Measurements from ENCODE around the gene TSACC. TPM values are rescaled to one million over a fixed set of nuclear protein-coding genes. Genes with fewer than 3 reads are reported as not detected.
A peak's percentile ranks its signal among the peaks of the same experiment; 100 is the strongest.

Gene TSACC
- total RNA-seq (not detected), polyA plus RNA-seq (under 1 TPM; 0.29 to 0.45 TPM)
- long read RNA-seq, donor 1: 0 reads
- long read RNA-seq, donor 2: 0 reads
- long read RNA-seq, donor 3, partial matches to known transcripts: 86 of 128 reads
- long read RNA-seq, donor 3, other reads (novel, unspliced or antisense): 42 of 128 reads
- long read RNA-seq, donor 4: 0 reads
- long read RNA-seq, donor 5: 0 reads

DNA sequence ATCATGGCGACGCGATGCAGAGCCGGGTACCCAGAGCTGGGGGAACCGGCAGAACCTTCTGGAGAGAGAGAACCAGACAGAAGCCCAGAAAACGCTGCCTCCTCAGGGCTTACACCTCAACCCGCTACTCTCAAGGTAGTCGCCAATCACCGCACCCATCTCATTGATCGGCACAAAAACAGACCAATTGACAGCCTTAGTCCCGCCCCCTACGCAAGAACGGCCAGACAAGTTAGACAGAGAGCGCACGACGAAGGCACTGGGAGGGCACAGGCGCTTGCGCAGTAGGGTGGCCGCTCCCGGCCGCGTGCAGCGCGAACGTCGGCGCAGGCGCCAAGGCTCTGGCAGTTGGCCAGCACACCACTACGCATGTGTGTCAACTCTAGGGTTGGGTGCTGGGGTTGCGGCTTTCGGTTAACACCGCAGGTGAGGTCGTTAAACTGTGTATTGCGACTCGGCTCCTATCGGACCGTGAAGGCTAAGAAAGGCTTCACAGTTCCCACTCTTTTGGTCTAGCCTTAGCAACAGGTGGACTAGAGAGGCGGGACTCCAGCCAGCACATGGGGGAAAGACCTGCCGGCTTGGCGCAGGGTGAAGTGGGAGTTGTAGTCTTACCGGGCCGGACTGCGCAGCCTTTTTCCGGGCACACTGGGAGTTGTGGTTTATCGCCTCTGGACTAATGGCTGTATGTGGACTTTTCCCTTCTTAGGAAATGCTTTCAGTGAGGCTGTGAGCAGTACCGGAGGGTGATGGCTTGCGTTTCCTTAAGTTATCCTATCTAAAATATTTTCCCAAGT is at the start of gene TSACC, which contains the start of gene CCT3:
TSACC (plus strand) TSS at position 347 of the 797 bp plus-strand sequence. CDS start 1,232 bp downstream, outside the sequence.
CCT3 (minus strand) TSS at position 113 of the 797 bp plus-strand sequence; CDS start at position 5, 108 bp downstream.
- TF ChIP-seq, protein P1, sequence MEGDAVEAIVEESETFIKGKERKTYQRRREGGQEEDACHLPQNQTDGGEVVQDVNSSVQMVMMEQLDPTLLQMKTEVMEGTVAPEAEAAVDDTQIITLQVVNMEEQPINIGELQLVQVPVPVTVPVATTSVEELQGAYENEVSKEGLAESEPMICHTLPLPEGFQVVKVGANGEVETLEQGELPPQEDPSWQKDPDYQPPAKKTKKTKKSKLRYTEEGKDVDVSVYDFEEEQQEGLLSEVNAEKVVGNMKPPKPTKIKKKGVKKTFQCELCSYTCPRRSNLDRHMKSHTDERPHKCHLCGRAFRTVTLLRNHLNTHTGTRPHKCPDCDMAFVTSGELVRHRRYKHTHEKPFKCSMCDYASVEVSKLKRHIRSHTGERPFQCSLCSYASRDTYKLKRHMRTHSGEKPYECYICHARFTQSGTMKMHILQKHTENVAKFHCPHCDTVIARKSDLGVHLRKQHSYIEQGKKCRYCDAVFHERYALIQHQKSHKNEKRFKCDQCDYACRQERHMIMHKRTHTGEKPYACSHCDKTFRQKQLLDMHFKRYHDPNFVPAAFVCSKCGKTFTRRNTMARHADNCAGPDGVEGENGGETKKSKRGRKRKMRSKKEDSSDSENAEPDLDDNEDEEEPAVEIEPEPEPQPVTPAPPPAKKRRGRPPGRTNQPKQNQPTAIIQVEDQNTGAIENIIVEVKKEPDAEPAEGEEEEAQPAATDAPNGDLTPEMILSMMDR (IDR thresholded peaks at IDR 0.05; ENCODE audit: control extremely low read depth, extremely low read depth): no peak
- WGBS, 2 donors: 0 to 1% methylated on average over 47 of the region's 47 CpGs
- ATAC-seq (ENCODE audit: insufficient read depth, low FRiP score): peak; percentile 98

DNA sequence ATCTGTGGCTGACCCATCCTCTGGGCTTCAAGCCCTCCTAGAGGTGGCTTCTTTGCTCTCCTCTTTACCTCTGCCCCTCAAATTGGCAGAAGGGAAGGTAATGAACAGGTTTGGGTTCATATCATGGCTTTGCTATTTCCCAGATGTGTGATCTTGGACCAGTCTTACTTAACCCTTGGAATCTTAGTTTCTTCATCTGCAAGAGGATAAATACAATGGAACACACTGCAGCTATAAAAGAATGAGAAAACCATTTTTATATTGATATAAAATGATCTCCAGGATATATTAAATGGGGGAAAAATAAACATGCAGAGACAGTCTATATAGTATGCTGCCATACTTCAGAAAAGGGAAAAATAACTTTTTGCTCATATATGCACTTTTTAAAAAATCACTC is 48.5 kb upstream of the TSACC start:
- no peak overlapping the region for H3K9ac ChIP-seq (ENCODE audit: insufficient read depth in 1 of 2, low read length in 2 of 2)
- no peak for DNase-seq
- no peaks in the 10 kb centered on the region for H3K9me3 ChIP-seq (ENCODE audit: control insufficient read depth in 4 of 4, insufficient read depth in 3 of 4, low read length in 3 of 4)
- no peak for ATAC-seq (ENCODE audit: insufficient read depth, low FRiP score)
- peaks cover 0 to 10% (median 0%) of the 10 kb centered on the region in 5 donors for H3K4me1 ChIP-seq (ENCODE audit: control insufficient read depth in 5 of 5, insufficient read depth in 5 of 5, low read length in 5 of 5)
- TF ChIP-seq, protein P1 (IDR thresholded peaks at IDR 0.05; ENCODE audit: control extremely low read depth, extremely low read depth): no peak
- H3K36me3 ChIP-seq (ENCODE audit: control insufficient read depth in 4 of 4, insufficient read depth in 4 of 4, low read length in 4 of 4): peaks cover 0 to 21% (median 6%) of the 10 kb centered on the region in 4 donors
- no peak overlapping the region for H3K27ac ChIP-seq (ENCODE audit: low read depth in 1 of 2, low read length in 1 of 2)
- H3K27me3 ChIP-seq (ENCODE audit: control insufficient read depth in 3 of 3, insufficient read depth in 3 of 3, low read length in 2 of 3): no peaks in the 10 kb centered on the region
- no peak overlapping the region for H3K4me3 ChIP-seq

More for the DNA sequence above, at the start of gene TSACC, which contains the start of gene CCT3:
- Histone ChIP-seq H3K9me3 (ENCODE audit: control insufficient read depth in 4 of 4, insufficient read depth in 3 of 4, low read length in 3 of 4) (no peaks in the 10 kb centered on the region), H3K36me3 (ENCODE audit: control insufficient read depth in 4 of 4, insufficient read depth in 4 of 4, low read length in 4 of 4) (peaks cover 0 to 14% (median 11%) of the 10 kb centered on the region in 4 donors), H3K27ac (ENCODE audit: low read depth in 1 of 2, low read length in 1 of 2) (peak within 1 kb of the TSS; percentile 80 to 89), H3K4me3 (peak within 1 kb of the TSS; percentile 75), H3K9ac (ENCODE audit: insufficient read depth in 1 of 2, low read length in 2 of 2) (peak within 1 kb of the TSS; percentile 26 to 36), H3K4me1 (ENCODE audit: control insufficient read depth in 5 of 5, insufficient read depth in 5 of 5, low read length in 5 of 5) (peaks cover 2 to 15% (median 10%) of the 10 kb centered on the region in 5 donors), H3K27me3 (ENCODE audit: control insufficient read depth in 3 of 3, insufficient read depth in 3 of 3, low read length in 2 of 3) (no peaks in the 10 kb centered on the region)
- peak; percentile 99 to 100 (median 100) for DNase-seq

DNA sequence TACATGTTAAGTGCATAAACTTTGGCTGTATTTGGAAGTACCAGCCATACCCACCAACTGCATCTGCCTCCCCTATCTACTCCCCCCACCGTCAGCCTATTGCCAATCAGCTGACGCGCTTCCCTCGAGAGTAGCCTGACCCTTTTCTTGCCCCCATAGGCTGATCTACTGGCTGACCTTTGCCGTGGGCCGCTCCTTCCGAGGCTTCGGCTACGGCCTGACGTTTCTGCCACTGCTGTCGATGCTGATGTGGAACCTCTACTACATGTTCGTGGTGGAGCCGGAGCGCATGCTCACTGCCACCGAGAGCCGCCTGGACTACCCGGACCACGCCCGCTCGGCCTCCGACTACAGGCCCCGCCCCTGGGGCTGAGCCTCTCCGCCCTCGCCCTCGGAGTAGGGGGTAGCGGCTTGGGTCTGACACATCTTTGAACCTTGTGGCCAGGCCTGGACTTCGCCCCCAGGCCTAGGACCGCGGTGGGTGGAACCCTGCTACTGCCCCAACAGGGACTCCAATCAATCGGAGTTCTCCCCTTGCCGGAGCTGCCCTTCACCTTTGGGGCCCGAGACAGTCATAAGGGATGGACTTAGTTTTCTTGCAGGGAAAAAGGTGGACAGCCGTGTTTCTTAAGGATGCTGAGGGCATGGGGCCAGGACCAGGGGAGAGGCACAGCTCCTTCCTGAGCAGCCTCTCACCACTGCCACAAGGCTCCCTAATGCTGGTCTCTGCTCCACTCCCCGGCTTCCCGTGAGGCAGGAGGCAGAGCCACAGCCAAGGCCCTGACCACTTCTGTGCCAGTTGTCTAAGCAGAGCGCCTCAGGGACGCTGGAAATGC is 46.9 kb upstream of the TSACC start:
- Histone ChIP-seq H3K27me3 (ENCODE audit: control insufficient read depth in 3 of 3, insufficient read depth in 3 of 3, low read length in 2 of 3) (no peaks in the 10 kb centered on the region), H3K4me3 (peak overlapping the region; percentile 18), H3K36me3 (ENCODE audit: control insufficient read depth in 4 of 4, insufficient read depth in 4 of 4, low read length in 4 of 4) (peaks cover 0 to 9% (median 5%) of the 10 kb centered on the region in 4 donors), H3K27ac (ENCODE audit: low read depth in 1 of 2, low read length in 1 of 2) (peak overlapping the region; percentile 37 to 57), H3K9me3 (ENCODE audit: control insufficient read depth in 4 of 4, insufficient read depth in 3 of 4, low read length in 3 of 4) (no peaks in the 10 kb centered on the region), H3K4me1 (ENCODE audit: control insufficient read depth in 5 of 5, insufficient read depth in 5 of 5, low read length in 5 of 5) (peaks cover 0 to 14% (median 2%) of the 10 kb centered on the region in 5 donors), H3K9ac (ENCODE audit: insufficient read depth in 1 of 2, low read length in 2 of 2) (peak overlapping the region in 1 of 2 donors; percentile 63)
- ATAC-seq (ENCODE audit: insufficient read depth, low FRiP score): peak; percentile 91
- peak; percentile 77 to 86 (median 85) for DNase-seq
- WGBS, 2 donors: 23 to 28% methylated on average over 37 of the region's 37 CpGs
- TF ChIP-seq, protein P1 (IDR thresholded peaks at IDR 0.05; ENCODE audit: control extremely low read depth, extremely low read depth): no peak

Measured in lung (tissue), 16 donors.